ENCODE results near the gene SDC4. TPM values are rescaled to one million over a fixed set of nuclear protein-coding genes. Genes with fewer than 3 reads are reported as not detected.

The SDC4 gene
- total and polyA plus RNA-seq, 2 experiments from 2014 or later: 28.5 to 39.9 TPM

DNA sequence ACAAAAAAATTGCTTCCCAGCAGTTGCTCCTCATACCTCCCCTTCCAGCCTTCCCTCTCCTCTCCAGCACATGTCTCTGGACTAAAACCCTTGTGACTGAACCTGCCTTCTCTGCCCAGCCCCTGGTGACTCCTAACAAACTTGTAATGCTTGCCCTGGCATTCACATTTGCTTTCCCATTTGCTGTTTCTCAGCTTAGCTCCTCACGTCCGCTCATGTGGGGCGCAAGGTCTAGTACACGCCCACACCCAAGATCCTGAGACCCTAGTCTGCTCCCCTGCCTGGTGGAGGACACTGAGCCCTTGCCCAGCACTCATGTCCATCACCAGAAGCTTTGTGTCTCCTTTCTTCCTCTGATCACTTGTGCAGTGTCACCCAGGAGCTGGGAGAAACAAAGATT is 59.8 kb downstream of the SDC4 start (continued):
- TF ChIP-seq, protein P1, sequence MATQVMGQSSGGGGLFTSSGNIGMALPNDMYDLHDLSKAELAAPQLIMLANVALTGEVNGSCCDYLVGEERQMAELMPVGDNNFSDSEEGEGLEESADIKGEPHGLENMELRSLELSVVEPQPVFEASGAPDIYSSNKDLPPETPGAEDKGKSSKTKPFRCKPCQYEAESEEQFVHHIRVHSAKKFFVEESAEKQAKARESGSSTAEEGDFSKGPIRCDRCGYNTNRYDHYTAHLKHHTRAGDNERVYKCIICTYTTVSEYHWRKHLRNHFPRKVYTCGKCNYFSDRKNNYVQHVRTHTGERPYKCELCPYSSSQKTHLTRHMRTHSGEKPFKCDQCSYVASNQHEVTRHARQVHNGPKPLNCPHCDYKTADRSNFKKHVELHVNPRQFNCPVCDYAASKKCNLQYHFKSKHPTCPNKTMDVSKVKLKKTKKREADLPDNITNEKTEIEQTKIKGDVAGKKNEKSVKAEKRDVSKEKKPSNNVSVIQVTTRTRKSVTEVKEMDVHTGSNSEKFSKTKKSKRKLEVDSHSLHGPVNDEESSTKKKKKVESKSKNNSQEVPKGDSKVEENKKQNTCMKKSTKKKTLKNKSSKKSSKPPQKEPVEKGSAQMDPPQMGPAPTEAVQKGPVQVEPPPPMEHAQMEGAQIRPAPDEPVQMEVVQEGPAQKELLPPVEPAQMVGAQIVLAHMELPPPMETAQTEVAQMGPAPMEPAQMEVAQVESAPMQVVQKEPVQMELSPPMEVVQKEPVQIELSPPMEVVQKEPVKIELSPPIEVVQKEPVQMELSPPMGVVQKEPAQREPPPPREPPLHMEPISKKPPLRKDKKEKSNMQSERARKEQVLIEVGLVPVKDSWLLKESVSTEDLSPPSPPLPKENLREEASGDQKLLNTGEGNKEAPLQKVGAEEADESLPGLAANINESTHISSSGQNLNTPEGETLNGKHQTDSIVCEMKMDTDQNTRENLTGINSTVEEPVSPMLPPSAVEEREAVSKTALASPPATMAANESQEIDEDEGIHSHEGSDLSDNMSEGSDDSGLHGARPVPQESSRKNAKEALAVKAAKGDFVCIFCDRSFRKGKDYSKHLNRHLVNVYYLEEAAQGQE (IDR thresholded peaks at IDR 0.05; ENCODE audit: unreplicated experiment): no peak

DNA sequence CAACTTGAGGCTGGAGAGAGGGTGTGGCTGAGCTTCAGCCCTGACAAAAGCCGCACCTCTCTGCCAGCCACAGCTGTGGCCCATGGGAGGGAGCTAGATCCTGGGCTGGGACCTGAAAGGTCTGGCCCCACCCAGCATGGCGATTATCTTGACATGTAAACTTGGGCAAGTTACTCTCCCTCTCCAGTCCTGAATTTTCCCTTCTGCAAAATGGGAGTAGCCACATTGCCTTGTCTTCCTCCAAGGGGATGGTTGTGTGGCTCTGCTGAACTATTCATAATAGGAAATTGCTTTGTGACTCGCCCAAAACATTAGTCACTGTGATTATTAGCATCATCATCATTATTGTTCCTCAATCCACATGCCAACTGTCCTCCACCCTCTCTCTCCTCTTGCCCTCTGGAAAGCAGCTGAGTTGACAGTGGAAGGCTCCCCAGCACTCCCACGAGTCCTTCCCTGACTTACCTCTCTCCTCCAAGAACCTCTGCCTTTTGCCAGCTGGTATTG is 64.6 kb downstream of the SDC4 start:
- ATAC-seq: peak; percentile 26; the same call in 1 of the 3 replicates
- H3K27me3 Mint-ChIP-seq (ENCODE audit: insufficient read depth, low read depth, poor library complexity): peaks cover 3% of the 10 kb centered on the region
- TF ChIP-seq, protein P1 (IDR thresholded peaks at IDR 0.05; ENCODE audit: unreplicated experiment): no peak
- TF ChIP-seq NANOG (IDR thresholded peaks at IDR 0.05; ENCODE audit: borderline replicate concordance) (no peak), POLR2AphosphoS5 (IDR thresholded peaks at IDR 0.05; ENCODE audit: low read depth) (no peak), EZH2phosphoT487 (IDR thresholded peaks at IDR 0.05; ENCODE audit: unreplicated experiment) (no peak), STAT1 (IDR thresholded peaks at IDR 0.05; ENCODE audit: unreplicated experiment) (no peak), EZH2 (IDR thresholded peaks at IDR 0.05; ENCODE audit: low read depth, unreplicated experiment) (no peak), JUNB (IDR thresholded peaks at IDR 0.05; ENCODE audit: unreplicated experiment) (no peak), ZNF114 (CRISPR knock-in tag; IDR thresholded peaks at IDR 0.05) (no peak), ZNF331 (CRISPR knock-in tag; IDR thresholded peaks at IDR 0.05; ENCODE audit: low read depth) (no peak), CREB1 (CRISPR knock-in tag; IDR thresholded peaks at IDR 0.05; ENCODE audit: low read depth) (no peak)
- TF ChIP-seq, protein P2, sequence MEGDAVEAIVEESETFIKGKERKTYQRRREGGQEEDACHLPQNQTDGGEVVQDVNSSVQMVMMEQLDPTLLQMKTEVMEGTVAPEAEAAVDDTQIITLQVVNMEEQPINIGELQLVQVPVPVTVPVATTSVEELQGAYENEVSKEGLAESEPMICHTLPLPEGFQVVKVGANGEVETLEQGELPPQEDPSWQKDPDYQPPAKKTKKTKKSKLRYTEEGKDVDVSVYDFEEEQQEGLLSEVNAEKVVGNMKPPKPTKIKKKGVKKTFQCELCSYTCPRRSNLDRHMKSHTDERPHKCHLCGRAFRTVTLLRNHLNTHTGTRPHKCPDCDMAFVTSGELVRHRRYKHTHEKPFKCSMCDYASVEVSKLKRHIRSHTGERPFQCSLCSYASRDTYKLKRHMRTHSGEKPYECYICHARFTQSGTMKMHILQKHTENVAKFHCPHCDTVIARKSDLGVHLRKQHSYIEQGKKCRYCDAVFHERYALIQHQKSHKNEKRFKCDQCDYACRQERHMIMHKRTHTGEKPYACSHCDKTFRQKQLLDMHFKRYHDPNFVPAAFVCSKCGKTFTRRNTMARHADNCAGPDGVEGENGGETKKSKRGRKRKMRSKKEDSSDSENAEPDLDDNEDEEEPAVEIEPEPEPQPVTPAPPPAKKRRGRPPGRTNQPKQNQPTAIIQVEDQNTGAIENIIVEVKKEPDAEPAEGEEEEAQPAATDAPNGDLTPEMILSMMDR (conservative IDR thresholded peaks at IDR 0.05; ENCODE audit: low read depth in 2 of 2): no peak
- TF ChIP-seq, protein P3, sequence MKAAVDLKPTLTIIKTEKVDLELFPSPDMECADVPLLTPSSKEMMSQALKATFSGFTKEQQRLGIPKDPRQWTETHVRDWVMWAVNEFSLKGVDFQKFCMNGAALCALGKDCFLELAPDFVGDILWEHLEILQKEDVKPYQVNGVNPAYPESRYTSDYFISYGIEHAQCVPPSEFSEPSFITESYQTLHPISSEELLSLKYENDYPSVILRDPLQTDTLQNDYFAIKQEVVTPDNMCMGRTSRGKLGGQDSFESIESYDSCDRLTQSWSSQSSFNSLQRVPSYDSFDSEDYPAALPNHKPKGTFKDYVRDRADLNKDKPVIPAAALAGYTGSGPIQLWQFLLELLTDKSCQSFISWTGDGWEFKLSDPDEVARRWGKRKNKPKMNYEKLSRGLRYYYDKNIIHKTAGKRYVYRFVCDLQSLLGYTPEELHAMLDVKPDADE (IDR thresholded peaks at IDR 0.05): no peak

More for the DNA sequence above, 64.6 kb downstream of the SDC4 start:
- Mint-ChIP-seq H3K9me3 (no peaks in the 10 kb centered on the region; the same call in 2 of the 3 replicates), H3K27ac (no peak overlapping the region), H3K4me3 (no peak overlapping the region), H3K4me1 (no peaks in the 10 kb centered on the region), H3K36me3 (ENCODE audit: low read depth) (no peaks in the 10 kb centered on the region)
- Histone ChIP-seq H3K27ac (ENCODE audit: low read depth) (no peak overlapping the region), H3K27me3 (ENCODE audit: insufficient read depth) (no peaks in the 10 kb centered on the region), H2AFZ (no peak overlapping the region), H3F3A (replicated peaks; ENCODE audit: low read depth) (no peaks in the 10 kb centered on the region), H3K4me2 (no peak overlapping the region), H3K79me2 (replicated peaks; ENCODE audit: insufficient read depth) (no peaks in the 10 kb centered on the region), H3K36me3 (ENCODE audit: insufficient read depth) (no peaks in the 10 kb centered on the region), H4K20me1 (replicated peaks; ENCODE audit: insufficient read depth) (no peaks in the 10 kb centered on the region), H3K4me1 (ENCODE audit: insufficient read depth) (no peaks in the 10 kb centered on the region), H3K4me3 (no peak overlapping the region), H3K9me2 (ENCODE audit: insufficient read depth) (no peaks in the 10 kb centered on the region)
- no peak for DNase-seq (ENCODE audit: low spot score)
